GM23248 (cell line): ENCODE results near the gene CARS1.

Experiments used
- EZH2 ChIP-seq: fragments of 200-600 bp; sonication (generic); IDR thresholded peaks from 2 replicates; pipeline ENCODE4 v1.6.1; 2018; ENCODE audit warnings: antibody characterized with exemption, mild to moderate bottlenecking; ENCODE audit not compliant: insufficient read depth, poor library complexity, severe bottlenecking
- EZH2phosphoT487 ChIP-seq: fragments of 200-600 bp; sonication (generic); IDR thresholded peaks from 2 replicates; pipeline ENCODE4 v1.6.1; 2018; ENCODE audit warnings: antibody characterized with exemption, moderate library complexity, mild to moderate bottlenecking, low read depth; ENCODE audit not compliant: insufficient read depth

DNA sequence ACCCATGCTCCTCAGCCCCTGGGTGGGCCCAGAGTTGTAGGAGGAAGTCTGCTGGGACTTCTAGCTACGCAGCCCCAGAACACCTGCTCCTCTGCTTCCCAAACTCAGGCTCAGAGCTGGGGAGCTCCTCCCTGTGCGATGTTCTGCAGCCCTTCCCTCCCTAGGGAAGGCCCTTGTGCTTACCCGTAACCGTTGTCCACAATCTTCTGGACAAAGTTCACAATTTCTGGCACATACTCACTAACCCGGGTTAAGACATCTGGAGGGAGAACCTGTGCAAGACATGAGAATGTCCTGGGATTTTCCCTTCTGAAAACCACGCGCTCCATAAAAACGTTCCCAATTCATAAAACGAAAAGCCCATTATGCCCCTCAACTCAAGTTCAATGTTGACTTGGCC, 28.4 kb downstream of the CARS1 start:
- TF ChIP-seq EZH2phosphoT487 (no peak), EZH2 (no peak)
